Suprapubic skin (tissue), 4 donors: Measurements from ENCODE around the gene ALPL. TPM values are rescaled to one million over a fixed set of nuclear protein-coding genes. Genes with fewer than 3 reads are reported as not detected.
"Not testable (repeated sequence)": the region's sequence is repeated elsewhere in the genome, so short reads cannot be mapped to it uniquely, and the experiment has no call there.

ENCODE experiments used
- DNase-seq, 2 donors: peaks; one replicate each; pipeline ENCODE4 v3.0.0-alpha.2; 2019; ENCODE audit warnings: low spot score in 2 of 2
- H3K27ac ChIP-seq: fragments of 200-600 bp; sonication (generic); one replicate; pipeline ENCODE4 v1.5.1; 2019
- H3K27me3 ChIP-seq: fragments of 200-600 bp; sonication (generic); one replicate; pipeline ENCODE4 v1.5.1; 2019
- H3K36me3 ChIP-seq: fragments of 200-600 bp; sonication (generic); one replicate; pipeline ENCODE4 v1.5.1; 2019
- H3K4me1 ChIP-seq: fragments of 200-600 bp; sonication (generic); one replicate; pipeline ENCODE4 v1.5.1; 2019
- H3K4me3 ChIP-seq: fragments of 200-600 bp; sonication (generic); one replicate; pipeline ENCODE4 v1.5.1; 2019; ENCODE audit warnings: mild to moderate bottlenecking
- H3K9me3 ChIP-seq: fragments of 200-600 bp; sonication (generic); one replicate; pipeline ENCODE4 v1.5.1; 2019
- CTCF ChIP-seq, 2 donors: fragments of 200-600 bp in 1 of 2; fragments of 450-650 bp in 1 of 2; sonication (generic) in 1 of 2; IDR thresholded peaks; one replicate each; pipeline ENCODE4 v1.5.1; 2016 to 2019; ENCODE audit warnings: antibody characterized with exemption in 2 of 2, mild to moderate bottlenecking in 1 of 2, moderate library complexity in 1 of 2
- EP300 ChIP-seq: sonication (generic); formaldehyde crosslinking; IDR thresholded peaks from one replicate; pipeline ENCODE4 v1.6.1; 2017; ENCODE audit warnings: antibody characterized with exemption
- POLR2A ChIP-seq, 2 donors: fragments of 450-650 bp; IDR thresholded peaks; one replicate each; pipeline ENCODE4 v1.6.1; 2017; ENCODE audit warnings: antibody characterized with exemption in 2 of 2, mild to moderate bottlenecking in 2 of 2, moderate library complexity in 2 of 2
- POLR2AphosphoS5 ChIP-seq, 3 donors: sonication (generic); formaldehyde crosslinking; IDR thresholded peaks; one replicate each; pipeline ENCODE4 v1.6.1; 2017; ENCODE audit warnings: antibody characterized with exemption in 3 of 3
- WGBS: methylation state at CpG from one replicate; pipeline ENCODE4 v1.1.5; 2018; 5-methylcytosine and 5-hydroxymethylcytosine counted together
- total RNA-seq, 4 donors: library from RNA; depleted of rRNA; stranded (reverse); fragments of >200 nt; gene quantifications; one replicate each; pipeline ENCODE4 v1.1.0, GENCODE V29; 2016

The ALPL gene
- total RNA-seq, 4 donors from 2014 or later = 5.1 to 9.7 (median 6.0) TPM

DNA sequence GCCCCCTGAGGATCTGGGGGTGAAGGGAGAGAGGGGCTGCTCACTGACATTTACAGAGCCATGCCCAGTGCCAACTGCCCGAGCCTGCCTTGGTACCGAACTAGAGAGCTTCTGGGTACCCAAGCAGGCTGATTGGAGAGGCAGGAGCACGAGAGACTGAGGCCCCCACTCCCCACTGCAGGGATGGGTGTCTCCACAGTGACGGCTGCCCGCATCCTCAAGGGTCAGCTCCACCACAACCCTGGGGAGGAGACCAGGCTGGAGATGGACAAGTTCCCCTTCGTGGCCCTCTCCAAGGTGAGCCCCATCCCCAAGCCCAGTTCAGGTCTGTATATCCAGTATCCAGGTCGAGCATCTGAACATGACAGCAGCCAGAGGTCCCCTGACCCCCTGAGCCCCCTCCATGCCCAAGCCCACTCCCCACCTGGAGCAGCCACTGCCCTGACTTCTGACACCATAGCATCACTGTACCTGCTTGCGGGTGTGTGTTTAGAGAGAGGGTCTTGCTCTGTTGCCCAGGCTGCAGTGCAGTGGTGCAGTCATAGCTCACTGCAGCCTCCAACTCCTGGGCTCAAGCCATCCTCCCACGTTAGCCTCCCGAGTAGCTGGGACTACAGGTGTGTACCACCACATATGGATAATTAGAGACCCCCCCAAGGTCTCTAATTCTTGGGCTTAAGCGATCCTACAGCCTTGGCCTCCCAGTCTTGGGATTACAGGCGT, 51.9 kb downstream of the ALPL start:
- Histone ChIP-seq H3K36me3 (no peaks in the 10 kb centered on the region), H3K4me3 (no peak overlapping the region), H3K27me3 (peaks cover 13% of the 10 kb centered on the region), H3K4me1 (no peaks in the 10 kb centered on the region), H3K27ac (no peak overlapping the region), H3K9me3 (no peaks in the 10 kb centered on the region)
- DNase-seq = no peak
- WGBS = 95% methylated on average over 4 of the region's 12 CpGs
- TF ChIP-seq POLR2A (IDR thresholded peaks at IDR 0.05) (no peak), POLR2AphosphoS5 (IDR thresholded peaks at IDR 0.05) (no peak), CTCF (IDR thresholded peaks at IDR 0.05) (no peak), EP300 (no peak)

DNA sequence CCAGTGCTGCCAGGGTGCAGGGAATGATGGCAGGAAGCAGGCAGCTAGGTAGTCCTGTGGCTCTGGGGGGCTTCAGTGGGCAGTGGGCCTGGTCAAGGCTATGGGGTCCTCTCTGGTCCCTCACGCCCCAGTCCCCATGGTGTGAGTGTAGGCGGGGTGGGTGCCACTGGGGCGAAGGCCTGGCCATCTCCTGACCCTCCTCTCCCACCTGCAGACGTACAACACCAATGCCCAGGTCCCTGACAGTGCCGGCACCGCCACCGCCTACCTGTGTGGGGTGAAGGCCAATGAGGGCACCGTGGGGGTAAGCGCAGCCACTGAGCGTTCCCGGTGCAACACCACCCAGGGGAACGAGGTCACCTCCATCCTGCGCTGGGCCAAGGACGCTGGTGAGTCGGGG, 53.7 kb downstream of the ALPL start:
- H3K4me1 ChIP-seq = no peaks in the 10 kb centered on the region
- WGBS = 100% methylated on average over 5 of the region's 15 CpGs
- peaks cover 7% of the 10 kb centered on the region for H3K27me3 ChIP-seq
- no peaks in the 10 kb centered on the region for H3K9me3 ChIP-seq
- TF ChIP-seq EP300 = no peak
- TF ChIP-seq POLR2A (IDR thresholded peaks at IDR 0.05) = no peak
- no peak for TF ChIP-seq CTCF (IDR thresholded peaks at IDR 0.05)
- no peak for TF ChIP-seq POLR2AphosphoS5 (IDR thresholded peaks at IDR 0.05)
- H3K4me3 ChIP-seq = no peak overlapping the region
- no peaks in the 10 kb centered on the region for H3K36me3 ChIP-seq
- H3K27ac ChIP-seq = no peak overlapping the region
- DNase-seq = no peak

DNA sequence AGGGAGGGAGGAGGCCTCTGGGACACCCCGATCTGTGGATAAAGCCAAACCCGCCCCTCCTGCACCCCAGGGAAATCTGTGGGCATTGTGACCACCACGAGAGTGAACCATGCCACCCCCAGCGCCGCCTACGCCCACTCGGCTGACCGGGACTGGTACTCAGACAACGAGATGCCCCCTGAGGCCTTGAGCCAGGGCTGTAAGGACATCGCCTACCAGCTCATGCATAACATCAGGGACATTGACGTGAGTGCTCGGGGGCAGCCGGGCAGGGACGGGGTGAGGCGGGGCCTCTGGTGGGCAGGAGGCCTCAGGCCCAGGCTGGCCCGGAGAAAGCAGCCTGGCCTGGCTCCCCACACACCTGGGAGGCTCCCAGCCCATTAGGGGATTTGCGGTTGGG, 54.7 kb downstream of the ALPL start:
- Histone ChIP-seq H3K4me1 (no peaks in the 10 kb centered on the region), H3K4me3 (no peak overlapping the region), H3K27me3 (no peaks in the 10 kb centered on the region), H3K27ac (no peak overlapping the region), H3K9me3 (no peaks in the 10 kb centered on the region), H3K36me3 (no peaks in the 10 kb centered on the region)
- WGBS = 93% methylated on average over 3 of the region's 17 CpGs
- TF ChIP-seq EP300 (no peak), POLR2AphosphoS5 (IDR thresholded peaks at IDR 0.05) (no peak), POLR2A (IDR thresholded peaks at IDR 0.05) (no peak), CTCF (IDR thresholded peaks at IDR 0.05) (no peak)
- no peak for DNase-seq

- no peaks in the 10 kb centered on the region for H3K27me3 ChIP-seq
- no peaks in the 10 kb centered on the region for H3K9me3 ChIP-seq
- 87% methylated on average over 12 of the region's 14 CpGs for WGBS
- TF ChIP-seq EP300 (no peak), POLR2AphosphoS5 (IDR thresholded peaks at IDR 0.05) (no peak), POLR2A (IDR thresholded peaks at IDR 0.05) (no peak), CTCF (IDR thresholded peaks at IDR 0.05) (no peak)
- no peak overlapping the region for H3K4me3 ChIP-seq
- DNase-seq = no peak
- no peak overlapping the region for H3K27ac ChIP-seq
- H3K4me1 ChIP-seq = no peaks in the 10 kb centered on the region
- no peaks in the 10 kb centered on the region for H3K36me3 ChIP-seq
Measured at GRCh38 chr1:21564521-21565095, 55.4 kb downstream of the ALPL start.

DNA sequence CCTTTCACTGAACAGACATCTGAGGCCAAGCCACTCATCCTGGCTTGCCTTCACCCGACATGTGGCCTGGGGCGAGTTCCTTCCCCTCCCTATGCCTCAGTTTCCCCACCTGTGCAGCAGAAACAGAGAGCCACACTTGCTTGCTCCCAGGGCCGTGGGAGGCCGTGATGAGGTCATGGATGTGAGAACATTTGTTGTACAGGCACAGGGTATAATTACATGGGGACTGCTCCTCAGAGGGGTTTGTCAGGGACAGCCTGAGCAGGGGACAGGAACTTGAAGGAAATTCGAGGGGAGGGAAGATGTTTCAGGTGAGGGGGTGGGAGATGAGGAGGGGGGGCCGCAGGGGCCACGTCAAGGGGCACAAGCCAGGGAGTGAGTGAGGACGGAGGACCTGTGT, 56.1 kb downstream of the ALPL start:
- H3K4me1 ChIP-seq = no peaks in the 10 kb centered on the region
- H3K27ac ChIP-seq = no peak overlapping the region
- no peaks in the 10 kb centered on the region for H3K27me3 ChIP-seq
- 60% methylated on average over 8 of the region's 8 CpGs for WGBS
- no peak for DNase-seq
- TF ChIP-seq POLR2A (IDR thresholded peaks at IDR 0.05) (no peak), POLR2AphosphoS5 (IDR thresholded peaks at IDR 0.05) (no peak), CTCF (IDR thresholded peaks at IDR 0.05) (no peak), EP300 (no peak)
- no peaks in the 10 kb centered on the region for H3K9me3 ChIP-seq
- no peaks in the 10 kb centered on the region for H3K36me3 ChIP-seq
- H3K4me3 ChIP-seq = no peak overlapping the region

DNA sequence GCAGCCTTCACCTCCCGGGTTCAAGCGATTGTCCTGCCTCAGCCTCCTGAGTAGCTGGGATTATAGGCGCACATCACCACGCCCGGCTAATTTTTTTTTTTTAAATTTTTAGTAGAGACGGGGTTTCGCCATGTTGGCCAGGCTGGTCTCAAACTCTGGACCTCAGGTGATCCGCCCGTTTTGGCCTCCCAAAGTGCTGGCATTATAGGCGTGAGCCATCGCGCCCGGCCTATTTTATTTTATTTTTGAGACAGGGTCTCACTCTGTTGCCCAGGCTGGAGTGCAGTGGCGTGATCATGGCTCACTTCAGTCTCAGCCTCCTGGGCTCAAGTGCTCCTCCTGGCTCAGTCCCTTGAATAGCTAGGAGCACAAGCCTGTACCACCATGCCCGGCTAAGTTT, 57.1 kb downstream of the ALPL start:
- H3K27ac ChIP-seq, H3K4me3 ChIP-seq, H3K9me3 ChIP-seq, DNase-seq, H3K27me3 ChIP-seq, H3K4me1 ChIP-seq, H3K36me3 ChIP-seq: not testable (repeated sequence)
- WGBS = 94% methylated on average over 15 of the region's 15 CpGs
